Keratinocyte (primary cell): ENCODE results near the gene BARX1. TPM values are rescaled to one million over a fixed set of nuclear protein-coding genes. Genes with fewer than 3 reads are reported as not detected.

Experiments used
- DNase-seq: peaks from one replicate; pipeline ENCODE4 v3.0.0-alpha.2; 2011; ENCODE audit warnings: low read depth, missing footprints, low spot score
- FAIRE-seq: peaks from 2 replicates; lab custom pipeline; 2011; peaks lifted over from hg19 to GRCh38; lab: Jason Lieb, UNC
- H2AFZ ChIP-seq: 2 replicates; pipeline ENCODE4 v1.6.0; 2012; ENCODE audit warnings: low read length, control low read depth, inconsistent platforms; ENCODE audit not compliant: control insufficient read depth
- H3K27ac ChIP-seq: 2 replicates; pipeline ENCODE4 v1.5.1; 2011; ENCODE audit warnings: low read length; ENCODE audit not compliant: control insufficient read depth, insufficient read depth
- H3K27me3 ChIP-seq: 3 replicates; pipeline ENCODE4 v1.6.0; 2011; ENCODE audit warnings: low read length; ENCODE audit not compliant: control insufficient read depth, insufficient read depth; ENCODE audit errors: extremely low read depth
- H3K36me3 ChIP-seq, 2 experiments: 2 replicates in 1 of 2; 3 replicates in 1 of 2; pipeline ENCODE4 v1.5.1; 2011; ENCODE audit warnings: low read length in 2 of 2, mild to moderate bottlenecking in 1 of 2; ENCODE audit not compliant: control insufficient read depth in 2 of 2, insufficient read depth in 2 of 2; ENCODE audit errors: extremely low read depth in 1 of 2
- H3K4me1 ChIP-seq: 3 replicates; pipeline ENCODE4 v1.5.1; 2011; ENCODE audit warnings: low read length; ENCODE audit not compliant: control insufficient read depth, insufficient read depth; ENCODE audit errors: extremely low read depth
- H3K4me2 ChIP-seq: 3 replicates; pipeline ENCODE4 v1.6.0; 2011; ENCODE audit warnings: low read depth, low read length; ENCODE audit not compliant: control insufficient read depth, insufficient read depth; ENCODE audit errors: extremely low read depth
- H3K4me3 ChIP-seq, 3 experiments: fragments of 200-600 bp in 1 of 3; sonication (generic) in 1 of 3; 2 replicates in 2 of 3; 3 replicates in 1 of 3; pipeline ENCODE4 v1.5.1; 2011 to 2016; ENCODE audit warnings: low read length in 3 of 3, mild to moderate bottlenecking in 3 of 3, control low read depth in 2 of 3, inconsistent platforms in 1 of 3, low read depth in 1 of 3, mixed read lengths in 1 of 3, mixed run types in 1 of 3, moderate library complexity in 1 of 3; ENCODE audit not compliant: control insufficient read depth in 2 of 3, insufficient read depth in 2 of 3; ENCODE audit errors: extremely low read depth in 1 of 3
- H3K79me2 ChIP-seq: 2 replicates; pipeline ENCODE4 v1.6.0; 2012; ENCODE audit warnings: low read length; ENCODE audit not compliant: control insufficient read depth, insufficient read depth
- H3K9ac ChIP-seq: 3 replicates; pipeline ENCODE4 v1.6.0; 2011; ENCODE audit warnings: low read length; ENCODE audit not compliant: control insufficient read depth, insufficient read depth; ENCODE audit errors: extremely low read depth
- H3K9me1 ChIP-seq: 3 replicates; pipeline ENCODE4 v1.6.0; 2011; ENCODE audit warnings: low read length; ENCODE audit not compliant: control insufficient read depth, insufficient read depth; ENCODE audit errors: extremely low read depth
- H3K9me3 ChIP-seq: 2 replicates; pipeline ENCODE4 v1.5.1; 2012; ENCODE audit warnings: low read depth, low read length; ENCODE audit not compliant: control insufficient read depth
- H4K20me1 ChIP-seq: 3 replicates; pipeline ENCODE4 v1.6.0; 2011; ENCODE audit warnings: low read length; ENCODE audit not compliant: control insufficient read depth, insufficient read depth; ENCODE audit errors: extremely low read depth
- EZH2 ChIP-seq: IDR thresholded peaks from one replicate; pipeline ENCODE4 v1.6.1; 2012; ENCODE audit warnings: inconsistent platforms, mild to moderate bottlenecking, low read length, moderate library complexity
- dilution Hi-C: fragments of 300-500 bp; cut with MboI; formaldehyde crosslinking; loops from one replicate; pipeline ENCODE4 v1.7.0; 2020; ENCODE audit warnings: low sequenced_read_pairs; ENCODE audit not compliant: extremely low pct_ligation_motif_present
- polyA plus RNA-seq, 5 experiments: library from polyadenylated mRNA; depleted of rRNA in 3 of 5; stranded (reverse) in 3 of 5; stranded (forward) in 1 of 5; unstranded in 1 of 5; fragments of >200 nt; gene quantifications; 1 replicate in 1 of 5; 2 replicates in 3 of 5; 3 replicates in 1 of 5; pipeline versions ENCODE4 v1.2.1 to v1.2.3, GENCODE V29; 2011 to 2012; ENCODE audit warnings: missing spikeins in 2 of 5, low read depth in 1 of 5, low replicate concordance in 1 of 5
- TF ChIP-seq, protein P1 (sequence below), 3 experiments: IDR thresholded peaks in 1 of 3; conservative IDR thresholded peaks in 1 of 3; optimal IDR thresholded peaks in 1 of 3; 2 replicates in 2 of 3; 3 replicates in 1 of 3; pipeline versions ENCODE3 to v1.5.1; 2011; ENCODE audit warnings: low read length in 3 of 3, mild to moderate bottlenecking in 3 of 3, moderate library complexity in 2 of 3, control low read depth in 1 of 3, inconsistent platforms in 1 of 3; ENCODE audit not compliant: insufficient read depth in 2 of 3; ENCODE audit errors: extremely low read depth in 1 of 3

BARX1 gene
- polyA plus RNA-seq, 1 donor (not counting 4 experiments of a cell fraction or from before 2014, with no cell fraction given), result not detected

GRCh38 chr9:93902051-93902779, 52.9 kb downstream of the BARX1 start:
- Histone ChIP-seq H3K9ac (no peak overlapping the region), H3K9me1 (no peaks in the 10 kb centered on the region), H3K27ac (no peak overlapping the region), H3K27me3 (no peaks in the 10 kb centered on the region), H4K20me1 (no peaks in the 10 kb centered on the region), H3K4me3 (no peak overlapping the region), H3K79me2 (no peaks in the 10 kb centered on the region), H3K36me3 (no peaks in the 10 kb centered on the region), H3K4me2 (no peak overlapping the region), H3K9me3 (no peaks in the 10 kb centered on the region), H3K4me1 (no peaks in the 10 kb centered on the region), H2AFZ (no peak overlapping the region)
- DNase-seq (no peak), FAIRE-seq (no peak)
- dilution Hi-C loops, result no loop called here
- TF ChIP-seq, protein P1, sequence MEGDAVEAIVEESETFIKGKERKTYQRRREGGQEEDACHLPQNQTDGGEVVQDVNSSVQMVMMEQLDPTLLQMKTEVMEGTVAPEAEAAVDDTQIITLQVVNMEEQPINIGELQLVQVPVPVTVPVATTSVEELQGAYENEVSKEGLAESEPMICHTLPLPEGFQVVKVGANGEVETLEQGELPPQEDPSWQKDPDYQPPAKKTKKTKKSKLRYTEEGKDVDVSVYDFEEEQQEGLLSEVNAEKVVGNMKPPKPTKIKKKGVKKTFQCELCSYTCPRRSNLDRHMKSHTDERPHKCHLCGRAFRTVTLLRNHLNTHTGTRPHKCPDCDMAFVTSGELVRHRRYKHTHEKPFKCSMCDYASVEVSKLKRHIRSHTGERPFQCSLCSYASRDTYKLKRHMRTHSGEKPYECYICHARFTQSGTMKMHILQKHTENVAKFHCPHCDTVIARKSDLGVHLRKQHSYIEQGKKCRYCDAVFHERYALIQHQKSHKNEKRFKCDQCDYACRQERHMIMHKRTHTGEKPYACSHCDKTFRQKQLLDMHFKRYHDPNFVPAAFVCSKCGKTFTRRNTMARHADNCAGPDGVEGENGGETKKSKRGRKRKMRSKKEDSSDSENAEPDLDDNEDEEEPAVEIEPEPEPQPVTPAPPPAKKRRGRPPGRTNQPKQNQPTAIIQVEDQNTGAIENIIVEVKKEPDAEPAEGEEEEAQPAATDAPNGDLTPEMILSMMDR (optimal IDR thresholded peaks at IDR 0.05 in 1 of 3, IDR thresholded peaks at IDR 0.05 in 1 of 3, conservative IDR thresholded peaks at IDR 0.05 in 1 of 3; ENCODE audit: extremely low read depth in 1 of 3, insufficient read depth in 2 of 3, low read length in 3 of 3), result no peak
- TF ChIP-seq EZH2, result no peak

Other genes with a start within 250 kb of the BARX1 start
- gene PTPDC1, start 129.1 kb upstream of the BARX1 start, polyA plus RNA-seq, result 4.4 to 8.2 TPM (median 7.5 TPM) in 3 replicates